PFSK-1 (cell line): ENCODE results near the gene ARHGAP15.

Experiments
- FOXP2 ChIP-seq: optimal IDR thresholded peaks from 2 replicates; pipeline ENCODE3; 2011; ENCODE audit warnings: borderline replicate concordance, control low read depth, inconsistent platforms; ENCODE audit not compliant: insufficient read depth; ENCODE audit errors: extremely low read length, extremely low read depth
- POLR2AphosphoS5 ChIP-seq: IDR thresholded peaks from 2 replicates; pipeline ENCODE4 v1.6.1; 2012; ENCODE audit warnings: low read depth, mild to moderate bottlenecking, control low read depth, low read length, moderate library complexity
- SIN3A ChIP-seq: IDR thresholded peaks from 2 replicates; pipeline ENCODE4 v1.6.1; 2012; ENCODE audit warnings: mild to moderate bottlenecking, low read length, moderate library complexity, borderline replicate concordance; ENCODE audit not compliant: insufficient read depth
- TAF1 ChIP-seq: IDR thresholded peaks from 2 replicates; pipeline ENCODE4 v1.6.1; 2012; ENCODE audit warnings: low read length, control low read depth, borderline replicate concordance; ENCODE audit not compliant: insufficient read depth
- TF ChIP-seq, protein P1 (sequence below), 2 experiments: IDR thresholded peaks; 2 replicates each; pipeline versions ENCODE4 v1.6.1 to v1.8.0; 2011 to 2012; ENCODE audit warnings: low read depth in 2 of 2, low read length in 2 of 2, control low read depth in 1 of 2, inconsistent platforms in 1 of 2, mild to moderate bottlenecking in 1 of 2, moderate library complexity in 1 of 2; ENCODE audit not compliant: insufficient read depth in 1 of 2

The ARHGAP15 gene

DNA sequence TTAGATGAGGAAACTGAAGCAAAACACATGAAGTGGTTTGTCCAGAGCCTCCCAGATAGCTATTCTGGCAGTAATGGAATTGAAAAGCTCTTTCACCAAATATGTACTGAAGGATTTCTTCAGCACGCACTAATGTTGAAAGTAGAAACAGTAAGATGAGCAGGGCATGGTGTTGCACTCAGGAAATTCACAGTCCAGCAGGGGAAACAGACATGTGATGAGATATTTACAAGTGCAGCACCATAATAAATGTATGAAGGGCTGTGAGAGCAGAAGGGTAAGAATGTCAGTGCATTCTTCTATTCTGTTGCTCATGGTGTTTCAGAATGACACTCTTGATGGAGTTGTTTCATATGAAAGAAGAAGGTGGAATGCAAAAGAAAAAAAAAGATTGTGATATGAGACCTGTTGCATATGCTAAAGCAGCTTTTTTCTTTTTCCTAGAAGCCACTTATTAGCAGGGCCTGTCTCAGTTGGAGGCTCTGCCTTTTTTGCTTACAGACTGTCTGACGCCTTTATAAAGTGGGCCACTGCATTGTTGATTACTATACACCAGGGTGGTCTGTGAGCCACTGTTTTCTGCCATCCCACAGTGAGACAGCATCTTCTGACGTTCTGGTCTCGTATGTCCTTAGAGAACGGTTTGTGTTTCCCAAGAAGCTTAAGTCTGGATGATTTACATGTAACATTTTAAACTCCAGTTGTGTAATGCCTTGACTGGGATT is 516.9 kb downstream of the ARHGAP15 start:
- TF ChIP-seq SIN3A (no peak), FOXP2 (no peak)
- TF ChIP-seq, protein P1, sequence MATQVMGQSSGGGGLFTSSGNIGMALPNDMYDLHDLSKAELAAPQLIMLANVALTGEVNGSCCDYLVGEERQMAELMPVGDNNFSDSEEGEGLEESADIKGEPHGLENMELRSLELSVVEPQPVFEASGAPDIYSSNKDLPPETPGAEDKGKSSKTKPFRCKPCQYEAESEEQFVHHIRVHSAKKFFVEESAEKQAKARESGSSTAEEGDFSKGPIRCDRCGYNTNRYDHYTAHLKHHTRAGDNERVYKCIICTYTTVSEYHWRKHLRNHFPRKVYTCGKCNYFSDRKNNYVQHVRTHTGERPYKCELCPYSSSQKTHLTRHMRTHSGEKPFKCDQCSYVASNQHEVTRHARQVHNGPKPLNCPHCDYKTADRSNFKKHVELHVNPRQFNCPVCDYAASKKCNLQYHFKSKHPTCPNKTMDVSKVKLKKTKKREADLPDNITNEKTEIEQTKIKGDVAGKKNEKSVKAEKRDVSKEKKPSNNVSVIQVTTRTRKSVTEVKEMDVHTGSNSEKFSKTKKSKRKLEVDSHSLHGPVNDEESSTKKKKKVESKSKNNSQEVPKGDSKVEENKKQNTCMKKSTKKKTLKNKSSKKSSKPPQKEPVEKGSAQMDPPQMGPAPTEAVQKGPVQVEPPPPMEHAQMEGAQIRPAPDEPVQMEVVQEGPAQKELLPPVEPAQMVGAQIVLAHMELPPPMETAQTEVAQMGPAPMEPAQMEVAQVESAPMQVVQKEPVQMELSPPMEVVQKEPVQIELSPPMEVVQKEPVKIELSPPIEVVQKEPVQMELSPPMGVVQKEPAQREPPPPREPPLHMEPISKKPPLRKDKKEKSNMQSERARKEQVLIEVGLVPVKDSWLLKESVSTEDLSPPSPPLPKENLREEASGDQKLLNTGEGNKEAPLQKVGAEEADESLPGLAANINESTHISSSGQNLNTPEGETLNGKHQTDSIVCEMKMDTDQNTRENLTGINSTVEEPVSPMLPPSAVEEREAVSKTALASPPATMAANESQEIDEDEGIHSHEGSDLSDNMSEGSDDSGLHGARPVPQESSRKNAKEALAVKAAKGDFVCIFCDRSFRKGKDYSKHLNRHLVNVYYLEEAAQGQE (IDR thresholded peaks at IDR 0.05; ENCODE audit: insufficient read depth in 1 of 2, low read depth in 2 of 2, low read length in 2 of 2) = no peak

DNA sequence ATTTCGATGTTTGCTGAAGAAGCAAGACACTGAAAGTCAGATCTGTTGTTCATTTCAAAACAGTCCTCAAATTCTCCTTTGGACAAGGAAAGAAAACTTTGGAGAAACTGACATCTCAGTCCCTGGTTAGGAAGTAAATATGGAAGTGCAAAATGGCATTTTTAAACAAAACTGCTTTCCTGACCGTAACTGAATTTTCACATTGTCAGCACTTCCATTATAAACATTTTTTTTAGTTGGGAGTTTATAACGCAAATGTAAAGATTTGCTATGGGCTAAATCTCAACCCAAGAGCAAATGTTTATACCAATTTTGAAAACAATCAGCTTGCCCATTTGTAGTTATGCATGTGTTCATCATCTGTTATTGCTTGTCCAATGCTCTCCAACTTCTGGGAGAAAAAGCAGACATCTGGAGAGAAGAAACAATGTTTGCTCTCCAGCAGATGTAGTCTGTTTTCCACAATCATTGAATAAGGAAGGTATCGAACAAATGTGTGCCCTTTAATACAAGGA is 520.1 kb downstream of the ARHGAP15 start:
- TF ChIP-seq SIN3A (no peak), FOXP2 (no peak), TAF1 (no peak), POLR2AphosphoS5 (no peak)
- TF ChIP-seq, protein P1 (IDR thresholded peaks at IDR 0.05; ENCODE audit: insufficient read depth in 1 of 2, low read depth in 2 of 2, low read length in 2 of 2) = no peak

DNA sequence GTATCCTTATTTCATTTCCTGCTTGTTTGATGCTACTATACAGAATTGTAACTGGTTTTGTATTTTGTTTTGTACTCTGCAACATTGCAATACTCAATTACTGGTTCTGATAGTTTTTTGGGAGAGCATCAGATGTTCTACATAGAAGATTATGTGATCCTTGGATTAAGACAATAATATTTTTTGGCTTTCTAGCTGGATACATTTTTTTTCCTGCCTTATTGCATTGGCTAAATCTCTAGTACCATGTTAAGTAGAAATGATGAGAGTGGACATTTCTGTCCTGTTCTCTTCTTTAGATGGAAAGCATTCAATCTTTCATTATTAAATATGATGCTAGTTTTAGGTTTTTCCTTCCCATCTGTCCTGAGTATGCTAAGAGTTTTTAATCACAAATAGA is 523.5 kb downstream of the ARHGAP15 start:
- no peak for TF ChIP-seq TAF1
- no peak for TF ChIP-seq FOXP2

DNA sequence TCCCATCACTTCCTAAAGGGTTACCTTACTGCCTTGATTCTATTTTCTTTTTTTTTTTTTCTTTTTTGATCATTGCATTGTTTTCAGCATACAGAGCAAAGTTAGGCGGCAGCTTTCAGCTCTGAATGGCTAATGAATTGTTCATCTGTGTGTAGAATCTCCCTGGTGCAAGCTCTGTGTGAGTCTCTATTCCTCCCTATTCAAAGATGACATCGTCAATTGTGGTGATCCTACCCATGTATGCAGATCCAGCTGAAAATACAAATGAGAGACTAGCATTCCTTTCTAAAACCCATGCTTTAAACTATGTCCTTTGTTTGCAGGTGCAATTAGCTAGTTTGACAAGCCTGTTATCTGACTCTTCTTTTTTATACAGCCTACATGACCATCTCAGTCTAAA is 539.0 kb downstream of the ARHGAP15 start:
- TF ChIP-seq TAF1 = no peak
- TF ChIP-seq, protein P1 (IDR thresholded peaks at IDR 0.05; ENCODE audit: insufficient read depth in 1 of 2, low read depth in 2 of 2, low read length in 2 of 2) = no peak
- TF ChIP-seq SIN3A = no peak

DNA sequence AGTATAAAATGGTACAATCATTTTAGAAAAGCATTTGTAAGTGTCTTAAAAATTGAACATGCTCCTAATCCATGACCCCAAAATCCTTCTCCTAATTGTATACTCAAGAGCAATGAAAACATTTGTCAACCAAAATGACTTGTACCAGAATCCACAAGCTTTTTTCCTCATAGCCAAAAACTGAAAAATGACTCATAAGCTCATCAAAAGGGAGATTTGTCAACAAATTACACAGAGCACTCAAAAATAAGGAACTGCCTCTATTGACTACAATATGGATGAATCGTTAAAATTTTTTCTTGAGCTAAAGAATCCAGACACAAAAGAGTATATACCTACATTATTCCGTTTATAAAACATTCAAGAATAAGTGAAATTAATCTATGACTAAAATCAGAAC is 544.8 kb downstream of the ARHGAP15 start:
- TF ChIP-seq SIN3A = no peak
- no peak for TF ChIP-seq TAF1
- no peak for TF ChIP-seq POLR2AphosphoS5
- no peak for TF ChIP-seq FOXP2
- TF ChIP-seq, protein P1 (IDR thresholded peaks at IDR 0.05; ENCODE audit: insufficient read depth in 1 of 2, low read depth in 2 of 2, low read length in 2 of 2) = no peak
